Measurements from ENCODE around the gene PLA2G1B. TPM values are rescaled to one million over a fixed set of nuclear protein-coding genes. Genes with fewer than 3 reads are reported as not detected.

Gene PLA2G1B
- total and polyA plus RNA-seq, 7 donors: 7.8 TPM; not detected in 6

DNA sequence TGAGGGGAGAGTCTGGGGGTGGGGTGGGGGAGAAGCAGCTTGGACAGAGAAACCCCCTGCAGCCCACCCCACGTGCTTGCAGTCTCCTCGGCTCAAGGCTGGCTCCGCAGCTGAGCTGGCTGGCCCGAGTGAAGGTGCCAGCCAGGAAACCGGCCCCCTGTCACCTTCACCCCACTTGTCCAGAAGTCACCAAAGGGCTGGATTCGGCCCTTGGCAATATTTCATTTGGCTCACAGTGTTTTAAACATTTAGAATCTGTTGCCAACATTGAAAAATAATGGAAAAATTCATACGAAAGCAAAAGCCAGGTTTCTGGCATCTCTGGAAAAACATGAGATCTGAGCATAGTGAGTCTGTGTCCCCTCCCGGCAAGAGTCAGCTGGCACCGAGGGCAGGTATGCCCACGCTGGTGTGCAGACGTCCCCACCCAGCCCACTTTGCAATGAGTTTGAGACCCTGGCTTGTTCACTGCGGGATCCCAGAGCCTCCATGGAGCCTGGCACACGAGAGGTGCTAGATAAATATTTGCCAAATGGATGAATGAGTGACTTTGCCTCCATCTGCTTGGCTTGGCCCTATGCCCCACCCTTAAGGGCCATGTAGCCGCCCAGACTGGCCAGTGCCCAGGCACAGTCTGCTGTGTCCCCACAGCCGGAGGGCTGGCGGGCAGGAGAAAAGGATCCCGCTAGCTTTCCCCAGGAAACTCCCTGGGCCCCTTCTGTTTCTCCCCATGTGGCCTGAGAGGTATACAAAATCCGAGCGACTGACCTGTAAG, 23.2 kb upstream of the PLA2G1B start:
- DNase-seq: no peak
- H3K4me1 ChIP-seq: no peaks in the 10 kb centered on the region
- intact Hi-C loops (cut with DNase I): no loop called here
- TF ChIP-seq POLR2AphosphoS5 (IDR thresholded peaks at IDR 0.05) (no peak), EP300 (IDR thresholded peaks at IDR 0.05) (no peak), POLR2A (IDR thresholded peaks at IDR 0.05) (no peak)
- TF ChIP-seq, protein P1, sequence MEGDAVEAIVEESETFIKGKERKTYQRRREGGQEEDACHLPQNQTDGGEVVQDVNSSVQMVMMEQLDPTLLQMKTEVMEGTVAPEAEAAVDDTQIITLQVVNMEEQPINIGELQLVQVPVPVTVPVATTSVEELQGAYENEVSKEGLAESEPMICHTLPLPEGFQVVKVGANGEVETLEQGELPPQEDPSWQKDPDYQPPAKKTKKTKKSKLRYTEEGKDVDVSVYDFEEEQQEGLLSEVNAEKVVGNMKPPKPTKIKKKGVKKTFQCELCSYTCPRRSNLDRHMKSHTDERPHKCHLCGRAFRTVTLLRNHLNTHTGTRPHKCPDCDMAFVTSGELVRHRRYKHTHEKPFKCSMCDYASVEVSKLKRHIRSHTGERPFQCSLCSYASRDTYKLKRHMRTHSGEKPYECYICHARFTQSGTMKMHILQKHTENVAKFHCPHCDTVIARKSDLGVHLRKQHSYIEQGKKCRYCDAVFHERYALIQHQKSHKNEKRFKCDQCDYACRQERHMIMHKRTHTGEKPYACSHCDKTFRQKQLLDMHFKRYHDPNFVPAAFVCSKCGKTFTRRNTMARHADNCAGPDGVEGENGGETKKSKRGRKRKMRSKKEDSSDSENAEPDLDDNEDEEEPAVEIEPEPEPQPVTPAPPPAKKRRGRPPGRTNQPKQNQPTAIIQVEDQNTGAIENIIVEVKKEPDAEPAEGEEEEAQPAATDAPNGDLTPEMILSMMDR (IDR thresholded peaks at IDR 0.05): no peak
- no peak overlapping the region for H3K4me3 ChIP-seq
- H3K9me3 ChIP-seq: no peaks in the 10 kb centered on the region
- no peak overlapping the region for H3K27ac ChIP-seq
- H3K36me3 ChIP-seq: no peaks in the 10 kb centered on the region
- no peaks in the 10 kb centered on the region for H3K27me3 ChIP-seq
- 53 to 79% methylated on average over 19 of the region's 19 CpGs for WGBS, 2 donors

DNA sequence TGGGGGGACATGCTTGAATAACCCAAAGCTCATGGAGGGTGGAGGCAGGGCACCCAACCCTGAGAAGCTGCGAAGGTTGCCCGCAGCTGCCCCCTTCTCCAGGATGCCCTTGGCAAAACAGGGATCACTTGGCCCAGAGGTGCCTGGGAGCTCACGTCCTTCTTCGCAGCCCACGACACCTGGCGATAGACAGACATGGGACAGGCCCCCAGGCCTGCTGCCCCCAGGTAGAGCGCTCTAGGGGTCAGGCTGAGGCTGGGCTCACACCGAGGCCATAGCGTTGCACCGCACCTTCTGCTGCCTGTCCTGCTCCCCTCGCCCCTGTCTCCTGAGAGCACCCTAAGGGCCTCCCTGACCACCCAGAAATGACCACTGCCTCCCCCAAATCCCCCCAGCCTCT, 20.2 kb upstream of the PLA2G1B start:
- no peak overlapping the region for H3K4me3 ChIP-seq
- no peaks in the 10 kb centered on the region for H3K9me3 ChIP-seq
- no peak overlapping the region for H3K27ac ChIP-seq
- no peak for DNase-seq
- intact Hi-C loops (cut with DNase I): no loop called here
- TF ChIP-seq POLR2A (IDR thresholded peaks at IDR 0.05) (no peak), EP300 (IDR thresholded peaks at IDR 0.05) (no peak), POLR2AphosphoS5 (IDR thresholded peaks at IDR 0.05) (no peak)
- TF ChIP-seq, protein P1 (IDR thresholded peaks at IDR 0.05): no peak
- H3K36me3 ChIP-seq: no peaks in the 10 kb centered on the region
- no peaks in the 10 kb centered on the region for H3K27me3 ChIP-seq
- no peaks in the 10 kb centered on the region for H3K4me1 ChIP-seq
- WGBS, 2 donors: 95 to 96% methylated on average over 11 of the region's 11 CpGs

DNA sequence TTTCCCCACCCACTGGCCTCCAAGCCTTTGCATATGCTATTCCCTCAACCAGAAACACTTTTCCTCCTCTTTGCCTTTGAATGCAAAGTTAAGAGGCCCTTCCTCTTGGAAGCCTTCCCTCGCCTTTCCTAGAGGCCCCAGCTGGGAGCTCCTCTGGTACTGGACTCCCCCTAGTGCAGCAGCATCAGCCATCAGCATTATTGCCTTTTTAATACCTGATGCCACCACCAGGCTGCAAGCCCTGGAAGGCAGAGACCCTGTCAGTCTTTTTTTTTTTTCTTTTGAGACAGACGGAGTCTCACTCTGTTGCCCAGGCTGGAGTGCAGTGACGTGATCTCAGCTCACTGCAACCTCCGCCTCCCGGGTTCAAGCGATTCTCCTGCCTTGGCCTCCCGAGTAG, 19.1 kb upstream of the PLA2G1B start:
- H3K9me3 ChIP-seq: no peaks in the 10 kb centered on the region
- H3K27me3 ChIP-seq: peaks cover 0 to 7% (median 0%) of the 10 kb centered on the region in 3 donors
- WGBS, 2 donors: 87 to 94% methylated on average over 7 of the region's 7 CpGs
- H3K27ac ChIP-seq: no peak overlapping the region
- no peak for DNase-seq
- H3K4me3 ChIP-seq: no peak overlapping the region
- no peaks in the 10 kb centered on the region for H3K36me3 ChIP-seq
- intact Hi-C loops (cut with DNase I): no loop called here
- TF ChIP-seq EP300 (IDR thresholded peaks at IDR 0.05) (no peak), POLR2AphosphoS5 (IDR thresholded peaks at IDR 0.05) (no peak), POLR2A (IDR thresholded peaks at IDR 0.05) (no peak)
- TF ChIP-seq, protein P1 (IDR thresholded peaks at IDR 0.05): no peak
- H3K4me1 ChIP-seq: no peaks in the 10 kb centered on the region

DNA sequence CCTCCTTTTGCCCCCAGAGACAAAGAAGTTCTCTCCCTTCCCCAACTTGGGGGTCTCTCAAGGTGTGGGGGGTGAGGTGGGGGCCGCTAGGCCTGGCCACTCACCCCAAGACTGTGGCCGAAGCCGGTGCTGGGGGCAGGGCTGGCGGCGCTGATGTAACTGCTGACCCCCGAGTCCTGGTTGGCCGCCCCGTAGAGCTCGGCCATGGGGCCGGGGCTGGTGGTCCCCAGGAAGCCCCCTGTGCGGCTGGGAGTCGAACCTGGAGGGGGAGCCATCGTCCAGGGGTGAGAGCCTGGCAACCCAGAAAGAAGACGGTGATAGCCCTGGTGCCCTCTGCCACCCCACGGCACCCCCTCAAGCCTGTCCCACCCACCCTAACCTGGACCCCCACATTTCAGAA, 18.5 kb upstream of the PLA2G1B start:
- H3K9me3 ChIP-seq: no peaks in the 10 kb centered on the region
- TF ChIP-seq POLR2A (IDR thresholded peaks at IDR 0.05) (no peak), EP300 (IDR thresholded peaks at IDR 0.05) (no peak), POLR2AphosphoS5 (IDR thresholded peaks at IDR 0.05) (no peak)
- TF ChIP-seq, protein P1 (IDR thresholded peaks at IDR 0.05): no peak
- no peak for DNase-seq
- H3K4me3 ChIP-seq: no peak overlapping the region
- H3K27me3 ChIP-seq: peaks cover 0 to 7% (median 0%) of the 10 kb centered on the region in 3 donors
- H3K4me1 ChIP-seq: no peaks in the 10 kb centered on the region
- no peak overlapping the region for H3K27ac ChIP-seq
- WGBS, 2 donors: 94% methylated on average over 15 of the region's 15 CpGs
- intact Hi-C loops (cut with DNase I): no loop called here
- H3K36me3 ChIP-seq: no peaks in the 10 kb centered on the region

All from sigmoid colon (tissue), 7 donors.